HEK293 (cell line): ENCODE data around the gene IGSF1.

ENCODE experiments used
- GLI4 ChIP-seq: fragments of 450-650 bp; formaldehyde crosslinking; IDR thresholded peaks from 2 replicates; pipeline ENCODE4 v1.5.1; 2016; ENCODE audit warnings: missing biosample characterization, missing genetic modification characterization
- SP2 ChIP-seq: fragments of 450-650 bp; formaldehyde crosslinking; IDR thresholded peaks from 2 replicates; pipeline ENCODE4 v1.5.1; 2016; ENCODE audit warnings: missing biosample characterization, missing genetic modification characterization
- TCF7L2 ChIP-seq: IDR thresholded peaks from 2 replicates; pipeline ENCODE4 v1.6.1; 2011; ENCODE audit warnings: low read depth, mild to moderate bottlenecking, inconsistent platforms, low read length, moderate library complexity, borderline replicate concordance
- ZNF426 ChIP-seq: fragments of 450-650 bp; formaldehyde crosslinking; IDR thresholded peaks from 2 replicates; pipeline ENCODE4 v1.5.1; 2017; ENCODE audit warnings: missing biosample characterization, missing genetic modification characterization, mild to moderate bottlenecking, inconsistent platforms, moderate library complexity
- ZNF571 ChIP-seq: fragments of 450-650 bp; formaldehyde crosslinking; IDR thresholded peaks from 2 replicates; pipeline ENCODE4 v1.5.0; 2017; ENCODE audit warnings: missing biosample characterization, missing genetic modification characterization
- TF ChIP-seq, protein P1 (sequence below): fragments of 450-650 bp; formaldehyde crosslinking; IDR thresholded peaks from 2 replicates; pipeline ENCODE4 v1.5.1; 2016; ENCODE audit warnings: missing biosample characterization, missing genetic modification characterization
- TF ChIP-seq, protein P2 (sequence below): fragments of 450-650 bp; formaldehyde crosslinking; IDR thresholded peaks from 2 replicates; pipeline ENCODE4 v1.5.1; 2017; ENCODE audit warnings: missing biosample characterization, missing genetic modification characterization
- TF ChIP-seq, protein P3 (sequence below): fragments of 450-650 bp; formaldehyde crosslinking; IDR thresholded peaks from 2 replicates; pipeline ENCODE4 v1.5.1; 2016; ENCODE audit warnings: missing biosample characterization, missing genetic modification characterization

DNA sequence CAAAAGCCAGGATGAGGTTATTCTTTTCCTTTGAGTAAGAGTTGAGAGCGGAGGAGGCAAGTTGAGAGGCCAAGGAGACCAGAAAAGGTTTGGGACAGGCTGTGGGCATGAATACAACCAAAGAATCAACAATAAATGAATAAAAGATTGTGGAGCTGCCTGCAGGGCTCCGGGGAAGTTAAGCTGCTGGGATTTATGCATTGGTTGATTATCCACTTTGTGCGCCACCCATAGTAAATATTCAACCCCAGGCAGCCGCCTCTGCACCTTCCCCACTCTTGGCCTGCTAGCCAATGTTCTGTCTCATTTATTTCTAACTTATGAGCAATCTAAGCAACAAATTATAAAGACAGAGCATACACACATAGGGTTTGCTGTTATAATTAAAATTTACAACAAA, 28.2 kb upstream of the IGSF1 start:
- no peak for TF ChIP-seq ZNF571
- TF ChIP-seq, protein P1, sequence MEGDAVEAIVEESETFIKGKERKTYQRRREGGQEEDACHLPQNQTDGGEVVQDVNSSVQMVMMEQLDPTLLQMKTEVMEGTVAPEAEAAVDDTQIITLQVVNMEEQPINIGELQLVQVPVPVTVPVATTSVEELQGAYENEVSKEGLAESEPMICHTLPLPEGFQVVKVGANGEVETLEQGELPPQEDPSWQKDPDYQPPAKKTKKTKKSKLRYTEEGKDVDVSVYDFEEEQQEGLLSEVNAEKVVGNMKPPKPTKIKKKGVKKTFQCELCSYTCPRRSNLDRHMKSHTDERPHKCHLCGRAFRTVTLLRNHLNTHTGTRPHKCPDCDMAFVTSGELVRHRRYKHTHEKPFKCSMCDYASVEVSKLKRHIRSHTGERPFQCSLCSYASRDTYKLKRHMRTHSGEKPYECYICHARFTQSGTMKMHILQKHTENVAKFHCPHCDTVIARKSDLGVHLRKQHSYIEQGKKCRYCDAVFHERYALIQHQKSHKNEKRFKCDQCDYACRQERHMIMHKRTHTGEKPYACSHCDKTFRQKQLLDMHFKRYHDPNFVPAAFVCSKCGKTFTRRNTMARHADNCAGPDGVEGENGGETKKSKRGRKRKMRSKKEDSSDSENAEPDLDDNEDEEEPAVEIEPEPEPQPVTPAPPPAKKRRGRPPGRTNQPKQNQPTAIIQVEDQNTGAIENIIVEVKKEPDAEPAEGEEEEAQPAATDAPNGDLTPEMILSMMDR (tag by site-specific recombination): no peak
- TF ChIP-seq, protein P2, sequence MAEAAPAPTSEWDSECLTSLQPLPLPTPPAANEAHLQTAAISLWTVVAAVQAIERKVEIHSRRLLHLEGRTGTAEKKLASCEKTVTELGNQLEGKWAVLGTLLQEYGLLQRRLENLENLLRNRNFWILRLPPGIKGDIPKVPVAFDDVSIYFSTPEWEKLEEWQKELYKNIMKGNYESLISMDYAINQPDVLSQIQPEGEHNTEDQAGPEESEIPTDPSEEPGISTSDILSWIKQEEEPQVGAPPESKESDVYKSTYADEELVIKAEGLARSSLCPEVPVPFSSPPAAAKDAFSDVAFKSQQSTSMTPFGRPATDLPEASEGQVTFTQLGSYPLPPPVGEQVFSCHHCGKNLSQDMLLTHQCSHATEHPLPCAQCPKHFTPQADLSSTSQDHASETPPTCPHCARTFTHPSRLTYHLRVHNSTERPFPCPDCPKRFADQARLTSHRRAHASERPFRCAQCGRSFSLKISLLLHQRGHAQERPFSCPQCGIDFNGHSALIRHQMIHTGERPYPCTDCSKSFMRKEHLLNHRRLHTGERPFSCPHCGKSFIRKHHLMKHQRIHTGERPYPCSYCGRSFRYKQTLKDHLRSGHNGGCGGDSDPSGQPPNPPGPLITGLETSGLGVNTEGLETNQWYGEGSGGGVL (tag by site-specific recombination): no peak
- no peak for TF ChIP-seq GLI4 (tag by site-specific recombination)
- TF ChIP-seq ZNF426: no peak
- TF ChIP-seq, protein P3, sequence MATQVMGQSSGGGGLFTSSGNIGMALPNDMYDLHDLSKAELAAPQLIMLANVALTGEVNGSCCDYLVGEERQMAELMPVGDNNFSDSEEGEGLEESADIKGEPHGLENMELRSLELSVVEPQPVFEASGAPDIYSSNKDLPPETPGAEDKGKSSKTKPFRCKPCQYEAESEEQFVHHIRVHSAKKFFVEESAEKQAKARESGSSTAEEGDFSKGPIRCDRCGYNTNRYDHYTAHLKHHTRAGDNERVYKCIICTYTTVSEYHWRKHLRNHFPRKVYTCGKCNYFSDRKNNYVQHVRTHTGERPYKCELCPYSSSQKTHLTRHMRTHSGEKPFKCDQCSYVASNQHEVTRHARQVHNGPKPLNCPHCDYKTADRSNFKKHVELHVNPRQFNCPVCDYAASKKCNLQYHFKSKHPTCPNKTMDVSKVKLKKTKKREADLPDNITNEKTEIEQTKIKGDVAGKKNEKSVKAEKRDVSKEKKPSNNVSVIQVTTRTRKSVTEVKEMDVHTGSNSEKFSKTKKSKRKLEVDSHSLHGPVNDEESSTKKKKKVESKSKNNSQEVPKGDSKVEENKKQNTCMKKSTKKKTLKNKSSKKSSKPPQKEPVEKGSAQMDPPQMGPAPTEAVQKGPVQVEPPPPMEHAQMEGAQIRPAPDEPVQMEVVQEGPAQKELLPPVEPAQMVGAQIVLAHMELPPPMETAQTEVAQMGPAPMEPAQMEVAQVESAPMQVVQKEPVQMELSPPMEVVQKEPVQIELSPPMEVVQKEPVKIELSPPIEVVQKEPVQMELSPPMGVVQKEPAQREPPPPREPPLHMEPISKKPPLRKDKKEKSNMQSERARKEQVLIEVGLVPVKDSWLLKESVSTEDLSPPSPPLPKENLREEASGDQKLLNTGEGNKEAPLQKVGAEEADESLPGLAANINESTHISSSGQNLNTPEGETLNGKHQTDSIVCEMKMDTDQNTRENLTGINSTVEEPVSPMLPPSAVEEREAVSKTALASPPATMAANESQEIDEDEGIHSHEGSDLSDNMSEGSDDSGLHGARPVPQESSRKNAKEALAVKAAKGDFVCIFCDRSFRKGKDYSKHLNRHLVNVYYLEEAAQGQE (tag by site-specific recombination): no peak
- TF ChIP-seq SP2 (tag by site-specific recombination): no peak
- TF ChIP-seq TCF7L2: no peak
